ENCODE data around the gene NRN1L. TPM values are rescaled to one million over a fixed set of nuclear protein-coding genes. Genes with fewer than 3 reads are reported as not detected.
A peak's percentile ranks its signal among the peaks of the same experiment; 100 is the strongest.

NRN1L gene
- total and polyA plus RNA-seq, 2 donors: 1.9 TPM; not detected in 1

GRCh38 chr16:67924140-67924906, 39.6 kb downstream of the NRN1L start:
- DNase-seq (ENCODE audit: extremely low spot score): no peak
- 95% methylated on average over 10 of the region's 10 CpGs for WGBS
- H3K27ac ChIP-seq (ENCODE audit: low read depth): no peak overlapping the region
- no peaks in the 10 kb centered on the region for H3K36me3 ChIP-seq (ENCODE audit: insufficient read depth)
- H3K4me1 ChIP-seq (ENCODE audit: insufficient read depth): no peaks in the 10 kb centered on the region
- H3K4me3 ChIP-seq (ENCODE audit: low read depth, low read length): no peak overlapping the region

- WGBS: 64% methylated on average over 13 of the region's 13 CpGs
- H3K27ac ChIP-seq (ENCODE audit: low read depth): no peak overlapping the region
- no peaks in the 10 kb centered on the region for H3K36me3 ChIP-seq (ENCODE audit: insufficient read depth)
- no peaks in the 10 kb centered on the region for H3K4me1 ChIP-seq (ENCODE audit: insufficient read depth)
- no peak for DNase-seq (ENCODE audit: extremely low spot score)
- no peak overlapping the region for H3K4me3 ChIP-seq (ENCODE audit: low read depth, low read length)
These were observed 41.6 kb downstream of the NRN1L start for GRCh38 chr16:67926181-67926750.

GRCh38 chr16:67927131-67927941, 42.7 kb downstream of the NRN1L start:
- Histone ChIP-seq H3K4me3 (ENCODE audit: low read depth, low read length) (no peak overlapping the region), H3K27ac (ENCODE audit: low read depth) (no peak overlapping the region), H3K36me3 (ENCODE audit: insufficient read depth) (no peaks in the 10 kb centered on the region), H3K4me1 (ENCODE audit: insufficient read depth) (no peaks in the 10 kb centered on the region)
- WGBS: 92% methylated on average over 22 of the region's 22 CpGs
- no peak for DNase-seq (ENCODE audit: extremely low spot score)

GRCh38 chr16:67928147-67928546, 43.5 kb downstream of the NRN1L start:
- H3K27ac ChIP-seq (ENCODE audit: low read depth): no peak overlapping the region
- H3K4me3 ChIP-seq (ENCODE audit: low read depth, low read length): no peak overlapping the region
- H3K36me3 ChIP-seq (ENCODE audit: insufficient read depth): no peaks in the 10 kb centered on the region
- H3K4me1 ChIP-seq (ENCODE audit: insufficient read depth): no peaks in the 10 kb centered on the region
- 91% methylated on average over 7 of the region's 7 CpGs for WGBS
- DNase-seq (ENCODE audit: extremely low spot score): no peak

- Histone ChIP-seq H3K27ac (ENCODE audit: low read depth) (no peak overlapping the region), H3K4me3 (ENCODE audit: low read depth, low read length) (no peak overlapping the region), H3K4me1 (ENCODE audit: insufficient read depth) (no peaks in the 10 kb centered on the region), H3K36me3 (ENCODE audit: insufficient read depth) (no peaks in the 10 kb centered on the region)
- WGBS: 51% methylated on average over 16 of the region's 16 CpGs
- no peak for DNase-seq (ENCODE audit: extremely low spot score)
These were observed 44.1 kb downstream of the NRN1L start for GRCh38 chr16:67928561-67929364.

- no peaks in the 10 kb centered on the region for H3K36me3 ChIP-seq (ENCODE audit: insufficient read depth)
- no peak overlapping the region for H3K27ac ChIP-seq (ENCODE audit: low read depth)
- no peaks in the 10 kb centered on the region for H3K4me1 ChIP-seq (ENCODE audit: insufficient read depth)
- DNase-seq (ENCODE audit: extremely low spot score): no peak
- 93% methylated on average over 14 of the region's 14 CpGs for WGBS
- no peak overlapping the region for H3K4me3 ChIP-seq (ENCODE audit: low read depth, low read length)
These were observed 45.5 kb downstream of the NRN1L start for GRCh38 chr16:67930191-67930590.

GRCh38 chr16:67930678-67931211, 46.1 kb downstream of the NRN1L start:
- no peak for DNase-seq (ENCODE audit: extremely low spot score)

GRCh38 chr16:67931712-67932461, 47.2 kb downstream of the NRN1L start, which contains the start of gene CTRL:
CTRL (minus strand) TSS chr16:67931862; CDS start chr16:67931852, 10 bp downstream.
- Histone ChIP-seq H3K36me3 (ENCODE audit: insufficient read depth) (no peaks in the 10 kb centered on the region), H3K4me1 (ENCODE audit: insufficient read depth) (no peaks in the 10 kb centered on the region), H3K4me3 (ENCODE audit: low read depth, low read length) (no peak within 1 kb of the TSS), H3K27ac (ENCODE audit: low read depth) (no peak within 1 kb of the TSS)
- no peak for DNase-seq (ENCODE audit: extremely low spot score)
- 84% methylated on average over 15 of the region's 15 CpGs for WGBS

More at GRCh38 chr16:67930678-67931211, 46.1 kb downstream of the NRN1L start:
- Histone ChIP-seq H3K36me3 (ENCODE audit: insufficient read depth) (no peaks in the 10 kb centered on the region), H3K27ac (ENCODE audit: low read depth) (no peak overlapping the region), H3K4me1 (ENCODE audit: insufficient read depth) (no peaks in the 10 kb centered on the region), H3K4me3 (ENCODE audit: low read depth, low read length) (no peak overlapping the region)
- 90% methylated on average over 17 of the region's 17 CpGs for WGBS

GRCh38 chr16:67932462-67932840, 47.8 kb downstream of the NRN1L start:
- H3K36me3 ChIP-seq (ENCODE audit: insufficient read depth): no peaks in the 10 kb centered on the region

GRCh38 chr16:67933805-67934204, 49.1 kb downstream of the NRN1L start:
- WGBS: 86% methylated on average over 7 of the region's 7 CpGs
- H3K27ac ChIP-seq (ENCODE audit: low read depth): no peak overlapping the region
- H3K4me3 ChIP-seq (ENCODE audit: low read depth, low read length): no peak overlapping the region
- no peaks in the 10 kb centered on the region for H3K4me1 ChIP-seq (ENCODE audit: insufficient read depth)
- H3K36me3 ChIP-seq (ENCODE audit: insufficient read depth): no peaks in the 10 kb centered on the region
- DNase-seq (ENCODE audit: extremely low spot score): no peak

More at GRCh38 chr16:67932462-67932840, 47.8 kb downstream of the NRN1L start:
- no peaks in the 10 kb centered on the region for H3K4me1 ChIP-seq (ENCODE audit: insufficient read depth)
- H3K27ac ChIP-seq (ENCODE audit: low read depth): no peak overlapping the region
- DNase-seq (ENCODE audit: extremely low spot score): no peak
- H3K4me3 ChIP-seq (ENCODE audit: low read depth, low read length): no peak overlapping the region
- 95% methylated on average over 4 of the region's 4 CpGs for whole genome bisulfite sequencing

GRCh38 chr16:67934306-67935100, 49.8 kb downstream of the NRN1L start:
- no peak for DNase-seq (ENCODE audit: extremely low spot score)
- no peak overlapping the region for H3K4me3 ChIP-seq (ENCODE audit: low read depth, low read length)
- no peaks in the 10 kb centered on the region for H3K4me1 ChIP-seq (ENCODE audit: insufficient read depth)
- no peaks in the 10 kb centered on the region for H3K36me3 ChIP-seq (ENCODE audit: insufficient read depth)
- 39% methylated on average over 13 of the region's 13 CpGs for WGBS
- no peak overlapping the region for H3K27ac ChIP-seq (ENCODE audit: low read depth)

- DNase-seq (ENCODE audit: extremely low spot score): no peak
These were observed 50.4 kb downstream of the NRN1L start for GRCh38 chr16:67935101-67935401.

More at GRCh38 chr16:67935101-67935401, 50.4 kb downstream of the NRN1L start:
- no peaks in the 10 kb centered on the region for H3K36me3 ChIP-seq (ENCODE audit: insufficient read depth)
- no peak overlapping the region for H3K27ac ChIP-seq (ENCODE audit: low read depth)
- 17% methylated on average over 13 of the region's 13 CpGs for WGBS
- H3K4me3 ChIP-seq (ENCODE audit: low read depth, low read length): peak overlapping the region; percentile 83
- H3K4me1 ChIP-seq (ENCODE audit: insufficient read depth): no peaks in the 10 kb centered on the region
